IPS DF 19.7 (cell line): ENCODE results near the gene GPC1.
"Not testable (repeated sequence)": the region's sequence is repeated elsewhere in the genome, so short reads cannot be mapped to it uniquely, and the experiment has no call there.

Source experiments
- DNase-seq: peaks from one replicate; pipeline ENCODE4 v3.0.0-alpha.2; 2013; ENCODE audit warnings: low read depth, low spot score

Gene GPC1, protein sequence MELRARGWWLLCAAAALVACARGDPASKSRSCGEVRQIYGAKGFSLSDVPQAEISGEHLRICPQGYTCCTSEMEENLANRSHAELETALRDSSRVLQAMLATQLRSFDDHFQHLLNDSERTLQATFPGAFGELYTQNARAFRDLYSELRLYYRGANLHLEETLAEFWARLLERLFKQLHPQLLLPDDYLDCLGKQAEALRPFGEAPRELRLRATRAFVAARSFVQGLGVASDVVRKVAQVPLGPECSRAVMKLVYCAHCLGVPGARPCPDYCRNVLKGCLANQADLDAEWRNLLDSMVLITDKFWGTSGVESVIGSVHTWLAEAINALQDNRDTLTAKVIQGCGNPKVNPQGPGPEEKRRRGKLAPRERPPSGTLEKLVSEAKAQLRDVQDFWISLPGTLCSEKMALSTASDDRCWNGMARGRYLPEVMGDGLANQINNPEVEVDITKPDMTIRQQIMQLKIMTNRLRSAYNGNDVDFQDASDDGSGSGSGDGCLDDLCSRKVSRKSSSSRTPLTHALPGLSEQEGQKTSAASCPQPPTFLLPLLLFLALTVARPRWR

DNA sequence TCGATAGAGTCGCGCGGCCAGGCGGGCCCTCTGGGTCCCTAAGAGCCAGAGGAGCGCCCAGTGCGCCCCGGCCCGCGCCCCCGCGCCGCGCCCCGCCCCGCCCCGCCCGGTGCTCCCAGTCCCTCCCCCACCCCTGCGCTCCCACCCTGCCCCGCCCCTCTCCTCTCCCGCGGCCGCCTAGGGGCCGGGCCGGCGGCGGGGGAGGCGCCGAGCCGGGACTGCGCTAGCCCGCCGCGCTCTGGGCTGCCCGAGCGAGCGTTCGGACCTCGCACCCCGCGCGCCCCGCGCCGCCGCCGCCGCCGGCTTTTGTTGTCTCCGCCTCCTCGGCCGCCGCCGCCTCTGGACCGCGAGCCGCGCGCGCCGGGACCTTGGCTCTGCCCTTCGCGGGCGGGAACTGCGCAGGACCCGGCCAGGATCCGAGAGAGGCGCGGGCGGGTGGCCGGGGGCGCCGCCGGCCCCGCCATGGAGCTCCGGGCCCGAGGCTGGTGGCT lies at the start of gene GPC1:
Gene GPC1, plus strand, starts transcription at position 207 of the 491 bp plus-strand sequence. Its CDS starts 256 bp downstream, at position 463.
- no peak for DNase-seq

DNA sequence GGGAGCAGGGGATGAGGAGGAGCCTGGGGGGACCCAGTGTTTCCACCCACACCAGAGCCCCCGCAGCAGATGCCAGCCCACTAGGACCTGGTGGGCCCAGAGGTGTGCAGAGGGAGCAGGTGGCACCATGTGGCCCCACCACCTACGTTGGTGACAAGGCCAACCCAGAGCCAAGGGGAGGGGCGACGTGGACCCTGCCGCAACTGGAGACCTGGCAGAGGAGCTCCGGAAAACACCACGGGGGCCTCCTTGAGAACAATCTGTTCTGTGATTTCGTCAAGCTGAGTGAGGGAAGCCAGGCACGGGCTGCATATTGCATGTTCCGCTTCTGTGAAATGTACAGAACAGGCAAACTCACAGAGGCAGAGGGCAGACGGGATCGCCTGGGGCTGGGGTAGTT lies 49.1 kb upstream of the GPC1 start:
- no peak for DNase-seq

DNA sequence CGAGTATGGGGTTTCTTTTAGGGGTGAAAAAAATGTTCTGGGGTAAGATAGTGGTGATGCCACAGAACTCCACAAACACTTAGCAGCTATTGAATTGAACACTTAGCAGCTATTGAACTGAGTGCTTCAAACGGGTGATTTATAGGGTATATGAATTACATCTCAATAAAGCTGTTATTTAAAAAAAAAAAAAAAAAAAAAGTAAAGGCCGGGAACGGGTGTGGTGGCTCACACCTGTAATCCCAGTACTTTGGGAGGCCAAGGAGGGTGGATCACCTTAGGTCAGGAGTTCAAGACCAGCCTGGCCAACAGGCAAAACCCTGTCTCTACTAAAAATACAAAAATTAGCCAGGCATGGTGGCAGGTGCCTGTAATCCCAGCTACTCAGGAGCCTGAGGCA lies 48.7 kb upstream of the GPC1 start:
- DNase-seq = not testable (repeated sequence)

DNA sequence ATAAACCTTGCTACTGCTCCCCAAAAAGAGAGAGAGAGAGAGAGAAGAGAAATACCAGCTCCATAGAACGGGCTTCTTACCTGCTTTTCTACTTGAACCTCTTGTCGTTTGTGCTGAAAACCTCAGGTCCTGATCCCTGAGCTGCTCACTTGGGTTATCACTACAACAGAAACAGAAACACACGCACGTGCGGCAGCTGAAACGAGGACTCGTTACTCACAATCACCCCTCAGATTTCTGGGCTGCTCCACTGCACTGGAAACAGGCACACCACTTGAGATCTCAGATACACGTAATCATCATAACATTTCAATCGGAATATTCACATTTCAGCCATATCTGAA lies 48.2 kb upstream of the GPC1 start:
- no peak for DNase-seq

DNA sequence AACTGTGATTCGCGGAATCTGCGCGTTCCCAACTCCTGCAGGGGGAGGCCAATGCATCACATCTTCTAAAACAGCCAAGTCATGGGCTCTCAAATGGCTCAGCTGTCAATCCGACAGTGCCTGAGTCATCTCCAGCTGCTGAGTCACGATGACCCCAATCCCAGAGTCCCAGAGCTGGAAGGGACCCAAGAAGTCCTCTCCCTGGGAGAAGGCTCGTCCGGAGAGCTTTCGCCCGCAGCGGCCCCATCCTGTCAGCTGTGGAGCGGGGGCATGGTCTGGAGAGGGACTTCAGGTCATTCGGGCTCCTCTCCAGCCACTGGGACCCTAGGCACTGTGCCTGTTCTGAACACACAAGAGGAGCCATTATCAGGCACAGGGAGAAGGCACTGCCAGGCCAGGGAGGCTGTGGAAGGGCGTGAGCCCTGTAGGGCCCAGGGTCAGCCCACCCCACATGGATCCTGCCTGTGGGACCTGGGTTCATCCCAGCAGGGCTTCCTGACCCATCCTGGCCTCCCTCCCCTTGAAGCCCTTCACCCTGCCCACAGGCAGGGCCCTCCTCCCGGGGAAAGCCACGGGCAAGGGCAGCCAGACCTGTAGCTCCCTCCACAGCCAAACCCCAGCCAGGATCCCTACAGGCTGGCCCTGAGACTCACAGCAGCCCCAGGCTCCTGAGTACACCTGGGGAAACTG lies 47.6 kb upstream of the GPC1 start:
- DNase-seq = no peak

DNA sequence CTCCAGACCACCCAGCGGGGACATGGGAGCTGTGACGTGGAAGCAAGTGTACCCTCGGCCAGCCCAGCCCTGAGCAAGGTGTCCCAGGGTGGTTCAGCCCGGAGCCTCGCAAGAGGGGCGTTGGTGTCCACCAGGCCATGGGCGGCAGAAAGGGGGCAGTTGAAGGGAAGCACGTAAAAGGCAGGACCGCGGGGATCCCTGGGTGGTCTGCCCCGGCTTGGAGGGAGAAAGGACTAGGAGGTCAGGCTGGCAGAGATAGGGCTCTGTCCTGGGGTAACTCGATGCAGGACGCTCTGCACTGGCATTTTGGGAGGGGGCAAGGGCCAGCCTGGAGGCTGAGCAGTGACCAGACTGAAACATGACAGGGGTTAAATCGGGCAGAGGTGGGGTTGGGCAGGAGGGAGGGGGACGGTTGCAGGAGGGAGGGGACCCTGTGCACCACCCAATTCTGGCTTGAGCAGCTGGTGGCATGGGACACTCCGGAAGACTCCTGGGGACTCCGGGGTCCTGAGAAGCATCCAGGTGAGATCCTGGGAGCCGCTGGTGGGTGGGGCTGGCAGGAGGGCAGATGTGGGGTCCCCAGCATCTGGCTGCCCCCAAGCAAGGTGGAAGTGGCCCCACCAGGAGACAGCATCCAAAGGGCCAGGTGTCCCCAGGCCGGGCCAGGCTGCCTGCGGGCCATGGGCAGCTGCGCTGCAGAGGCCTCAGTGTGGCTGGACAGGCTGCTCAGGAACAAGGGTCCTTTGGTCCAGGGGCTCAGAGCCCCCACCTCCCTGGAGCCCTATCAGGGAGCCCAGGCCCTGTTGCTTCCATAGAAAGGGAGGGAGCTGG lies 46.8 kb upstream of the GPC1 start:
- DNase-seq = no peak

DNA sequence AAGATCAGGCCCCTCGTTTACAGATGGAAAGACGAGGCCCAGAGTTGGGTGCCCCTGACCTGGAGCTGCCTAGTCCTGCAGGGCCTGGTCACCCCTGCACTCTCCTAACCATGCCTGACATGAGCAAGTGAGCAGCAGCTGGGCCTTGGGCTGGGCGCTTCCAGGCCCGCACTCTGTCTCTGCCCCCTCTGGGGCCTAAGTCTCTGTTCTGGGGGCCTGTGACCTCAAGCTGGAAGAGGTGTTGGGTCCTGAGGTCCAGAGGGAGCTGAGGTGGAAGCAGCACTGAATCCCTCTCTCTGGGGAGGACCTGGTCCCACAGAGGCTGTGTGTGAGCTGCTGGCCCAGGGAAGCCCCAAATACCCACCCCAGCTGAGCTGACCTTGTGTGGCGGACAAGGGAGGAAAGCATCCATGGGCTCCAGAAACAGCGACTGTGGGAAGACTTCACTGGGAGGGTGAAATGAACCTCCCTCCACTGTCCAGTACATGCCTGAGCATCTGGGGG lies 46.1 kb upstream of the GPC1 start:
- DNase-seq = no peak

DNA sequence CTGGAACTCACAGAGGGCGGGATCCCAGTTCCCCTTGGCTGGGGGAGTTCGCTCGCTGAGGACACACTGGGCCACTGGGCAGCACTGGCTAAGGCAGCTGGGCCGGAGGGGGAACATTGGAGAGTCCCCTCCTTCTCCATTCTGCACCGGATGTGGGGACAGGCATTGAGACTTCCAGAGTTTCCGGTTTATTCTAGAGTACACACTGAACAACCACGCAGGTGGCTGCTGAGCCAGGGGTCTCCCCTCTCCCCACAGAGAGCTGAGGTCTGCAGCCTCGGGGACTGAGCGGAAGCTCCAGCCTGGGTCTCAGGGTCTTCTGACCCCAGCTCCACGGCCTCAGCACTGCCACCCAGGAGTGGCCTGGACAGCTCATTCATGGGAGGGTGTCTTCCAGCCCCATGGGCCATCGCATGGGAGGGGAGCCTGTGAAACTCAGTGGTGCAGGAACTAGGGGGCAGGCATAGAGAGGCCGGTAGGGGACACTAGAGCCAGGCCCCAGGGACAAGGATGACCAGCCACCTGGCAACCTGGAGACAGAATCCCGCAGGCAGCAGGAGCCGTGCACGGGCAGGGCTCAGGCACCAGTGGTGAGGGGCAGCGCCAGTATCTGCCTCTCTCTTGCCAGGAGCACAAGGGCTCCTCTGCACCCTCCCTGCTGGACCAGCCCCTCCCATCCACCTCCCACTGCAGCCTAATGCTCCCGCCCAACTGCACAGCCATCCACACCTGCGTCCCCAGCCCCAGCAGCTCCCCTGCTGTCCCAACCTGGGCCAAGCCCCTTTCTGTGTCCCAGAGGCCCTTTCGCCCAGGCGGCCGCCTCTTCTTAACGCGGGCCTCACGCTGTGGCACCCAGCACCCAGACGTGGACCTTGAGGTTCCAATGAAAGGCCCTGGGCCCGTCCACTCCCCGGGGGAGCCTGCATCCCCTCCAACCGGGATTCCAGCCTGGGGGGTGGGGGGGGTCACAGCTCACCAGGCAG lies 45.1 kb upstream of the GPC1 start:
- DNase-seq = no peak

DNA sequence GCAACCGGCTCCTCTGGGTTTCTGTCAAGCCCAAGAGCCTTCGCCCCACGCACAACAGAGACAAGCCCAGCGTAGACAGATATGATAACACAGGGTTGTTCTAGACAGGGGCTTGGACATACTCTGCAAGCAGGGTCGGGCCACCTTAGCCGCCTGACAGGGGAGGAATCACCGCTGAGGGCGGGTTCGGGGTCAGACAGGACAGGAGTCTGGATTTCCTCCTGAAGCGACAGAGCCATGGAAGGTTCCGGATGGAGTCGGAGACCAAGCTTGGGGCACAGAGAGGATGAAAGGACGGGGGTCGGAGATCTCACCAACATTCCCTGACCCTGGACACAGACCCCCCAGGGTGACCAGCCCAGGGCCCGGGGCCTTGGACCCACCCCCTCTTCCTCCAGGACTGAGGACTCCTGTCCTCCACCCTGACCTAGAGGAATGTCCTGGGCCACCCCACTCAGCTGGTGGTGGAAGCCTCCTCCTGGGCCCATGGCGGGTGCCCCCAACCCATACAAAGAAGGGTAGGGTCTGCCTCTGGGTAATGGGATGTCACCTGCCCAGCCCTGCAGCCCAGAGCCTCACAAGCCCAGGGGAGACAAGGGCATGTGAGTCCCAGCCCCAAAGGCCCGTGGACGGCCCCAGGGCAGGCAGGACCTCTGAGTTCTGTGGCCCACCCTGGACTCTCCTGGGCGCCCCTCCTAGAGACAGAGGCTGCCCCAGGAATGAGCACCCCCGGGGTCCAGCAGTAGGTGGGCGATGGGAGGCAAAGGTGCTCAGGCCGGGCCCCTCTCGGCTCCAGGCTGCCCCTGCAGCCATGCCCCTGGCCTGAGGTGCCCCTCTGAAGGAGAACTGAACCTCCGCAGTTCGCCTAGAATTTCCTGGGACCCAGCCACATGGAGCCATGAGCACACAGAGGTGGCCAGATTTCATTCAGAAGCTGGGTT lies 44.1 kb upstream of the GPC1 start:
- no peak for DNase-seq

DNA sequence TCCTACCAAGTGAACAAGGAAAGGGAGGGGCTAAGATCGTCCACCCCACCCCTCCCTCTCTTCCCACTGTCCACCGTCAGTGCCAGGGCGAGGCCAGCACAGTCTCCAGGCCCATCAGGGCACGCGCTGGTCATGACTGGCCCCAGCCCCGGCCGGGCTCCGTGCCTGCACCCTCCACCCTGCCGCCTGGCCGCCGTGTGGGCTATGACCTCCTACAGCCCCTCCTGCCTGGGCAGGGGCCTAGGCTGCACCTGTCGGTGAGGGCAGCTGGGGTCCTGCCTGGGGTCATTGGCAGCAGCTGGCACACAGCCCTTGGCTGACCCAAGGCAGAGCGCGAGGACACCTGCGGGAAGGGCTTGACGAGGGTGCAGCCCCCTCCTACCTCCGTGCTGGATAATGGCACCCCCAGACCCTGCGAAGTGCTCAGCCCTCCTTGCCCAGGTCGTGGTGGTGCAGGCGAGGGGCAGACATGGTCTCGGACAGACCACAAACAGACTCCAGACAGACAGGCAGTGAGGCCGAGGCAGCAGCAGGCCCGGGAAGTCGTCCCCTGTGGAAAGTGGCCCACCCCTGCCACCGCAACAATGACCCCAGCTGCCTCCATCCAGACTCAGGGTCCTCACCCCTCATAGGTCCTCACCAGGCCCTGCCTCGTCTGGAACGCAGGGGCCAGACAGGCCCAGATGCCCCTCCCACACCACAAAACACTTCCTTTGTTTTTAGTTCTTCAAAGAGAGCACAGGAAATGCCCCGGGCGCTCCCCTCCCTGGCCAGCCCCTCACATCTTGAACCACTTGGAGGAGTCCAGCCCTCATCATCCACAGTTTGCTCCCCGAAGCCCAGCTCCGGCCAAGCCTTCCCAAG lies 43.1 kb upstream of the GPC1 start:
- DNase-seq = no peak

DNA sequence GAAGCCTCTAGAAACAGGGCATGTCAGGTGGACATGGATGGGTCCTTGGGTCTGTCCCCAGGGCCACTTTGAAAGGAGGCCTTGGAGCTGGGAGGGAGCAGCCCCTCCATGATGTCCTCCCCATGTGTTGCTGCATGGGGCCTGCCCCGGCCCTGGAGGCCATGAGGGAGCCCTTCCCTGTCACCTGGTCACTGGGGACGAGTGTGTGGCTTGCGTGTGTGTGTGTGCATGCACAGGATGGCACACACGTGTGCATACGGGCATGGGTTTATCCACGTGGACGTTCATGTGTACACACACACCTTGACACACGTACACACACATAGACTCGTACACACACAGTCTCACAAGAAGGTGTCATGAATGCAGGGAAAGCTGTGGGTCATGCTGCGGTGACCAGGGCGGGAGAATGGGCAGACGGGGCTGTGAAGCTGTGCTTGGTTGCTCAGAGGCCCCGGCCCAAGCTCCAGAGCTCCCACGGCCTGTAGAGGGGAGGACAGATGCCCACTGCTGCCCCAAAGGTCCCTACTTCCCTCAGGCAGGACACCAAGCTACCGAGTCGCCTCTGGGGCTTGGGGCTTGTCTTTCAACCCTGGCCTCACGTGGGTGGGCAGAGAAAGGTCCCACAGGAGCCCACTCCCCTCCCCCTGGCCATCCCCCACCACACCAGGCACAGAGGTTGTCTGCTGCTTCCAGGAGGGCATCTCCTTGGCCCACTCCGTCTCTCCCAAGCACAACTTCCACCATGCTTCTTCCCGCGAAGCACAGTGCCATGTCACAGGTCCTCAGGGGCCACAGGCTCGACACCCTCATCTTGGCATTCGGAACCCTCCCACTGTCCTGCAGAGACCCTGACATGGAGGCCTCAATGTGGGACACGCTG lies 42.3 kb upstream of the GPC1 start:
- DNase-seq = no peak

DNA sequence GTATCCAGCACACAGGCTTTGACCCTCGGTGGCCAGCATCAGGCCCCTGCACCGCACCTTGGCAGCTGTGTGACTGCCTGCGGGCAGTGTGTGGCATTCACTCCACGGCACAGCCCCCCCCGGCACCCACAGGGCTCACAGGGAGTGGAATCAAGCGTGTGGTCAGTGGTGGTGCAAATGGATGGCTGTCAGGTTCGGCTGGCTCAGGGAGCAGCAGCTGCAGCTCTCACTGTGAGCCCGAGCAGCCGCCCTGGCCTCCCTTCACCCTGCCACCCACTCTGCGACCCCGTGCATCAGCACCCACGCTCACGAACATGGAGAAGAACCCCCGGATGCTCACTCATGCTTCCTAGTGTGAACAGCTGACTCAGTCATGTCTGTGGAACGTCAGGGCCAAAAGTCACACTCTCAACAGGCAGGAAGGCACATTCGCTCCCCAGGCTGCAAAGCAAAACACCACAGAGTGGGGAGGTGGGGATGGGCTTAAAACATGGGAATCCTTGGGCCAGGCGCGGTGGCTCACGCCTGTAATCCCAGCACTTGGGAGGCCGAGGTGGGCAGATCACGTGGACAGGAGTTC lies 41.5 kb upstream of the GPC1 start:
- no peak for DNase-seq

DNA sequence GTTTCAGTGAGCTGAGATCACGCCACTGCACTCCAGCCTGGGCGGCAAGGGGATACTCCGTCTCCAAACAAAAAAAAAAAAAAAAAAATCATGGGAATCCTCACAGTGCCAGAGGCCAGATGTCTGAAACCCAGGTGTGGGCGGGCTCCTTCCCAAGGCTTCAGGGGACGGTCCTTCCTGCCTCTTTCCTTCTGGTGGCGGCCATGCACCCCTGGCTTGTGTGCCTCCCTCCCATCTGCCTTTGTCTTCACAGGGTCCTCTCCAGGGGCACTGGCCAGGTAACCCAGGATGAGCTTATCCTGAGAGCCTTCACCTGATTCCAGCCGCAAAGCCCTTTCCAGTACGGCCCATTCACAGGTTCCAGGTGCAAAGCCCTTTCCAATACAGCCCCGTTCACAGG lies 40.9 kb upstream of the GPC1 start:
- no peak for DNase-seq

DNA sequence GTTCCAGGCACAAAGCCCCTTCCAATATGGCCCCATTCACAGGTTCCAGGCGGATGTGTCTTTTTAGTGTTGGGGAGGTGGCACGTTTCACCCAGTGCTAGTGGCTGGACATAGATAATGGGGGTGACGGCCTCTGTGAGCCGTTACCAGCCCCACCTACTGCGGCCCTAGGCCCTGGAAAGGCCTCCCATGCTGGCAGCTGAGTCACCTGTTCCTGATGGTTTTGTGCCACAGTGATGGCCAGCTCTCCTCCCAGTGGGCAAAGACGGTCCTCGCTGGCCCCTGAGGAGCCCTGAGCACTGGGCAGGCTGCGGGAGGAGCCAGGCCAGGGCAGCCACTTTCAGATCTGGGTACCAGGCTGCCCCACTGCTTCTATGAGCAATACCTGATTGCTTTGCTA lies 40.0 kb upstream of the GPC1 start:
- DNase-seq = no peak

DNA sequence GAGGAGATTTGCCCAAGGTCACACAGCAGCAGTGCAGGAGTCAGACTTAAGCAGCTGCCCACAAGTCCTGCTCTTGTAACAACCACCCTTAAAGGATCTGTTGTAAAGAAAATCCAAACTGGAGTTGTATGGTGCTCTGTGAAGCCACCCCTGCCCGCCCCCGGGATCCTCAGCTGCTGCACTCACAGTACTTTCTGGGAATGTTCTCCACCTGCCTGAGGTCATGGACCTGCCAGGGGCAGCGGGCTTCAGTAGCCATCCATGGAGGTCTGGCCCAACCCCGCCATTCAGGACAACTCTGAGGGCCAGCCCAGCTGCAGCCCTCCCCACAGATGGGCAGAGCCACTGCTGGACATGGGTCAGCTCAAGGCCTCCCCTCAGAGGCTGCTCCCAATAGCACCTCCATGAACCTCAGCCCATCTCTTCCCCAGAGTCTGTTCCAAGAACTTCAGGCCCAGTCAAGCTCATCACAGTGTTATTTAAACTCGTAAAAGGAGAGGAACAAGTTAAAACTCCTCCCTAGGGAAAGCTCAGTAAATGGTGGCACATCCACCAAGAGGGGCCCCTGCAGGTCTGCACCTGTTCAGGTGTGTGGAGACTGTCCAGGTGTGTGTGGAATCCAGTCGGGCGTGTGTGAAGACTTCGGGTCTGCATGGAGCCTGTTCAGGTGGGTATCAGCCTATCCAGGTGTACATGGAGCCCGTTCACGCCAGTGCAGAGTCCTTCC lies 39.4 kb upstream of the GPC1 start:
- DNase-seq = no peak
